BE2C (cell line): ENCODE measurements around the gene DOCK6.

Experiments
- DNase-seq: peaks from one replicate; pipeline ENCODE4 v3.0.0-alpha.2; 2020
- H3K27me3 ChIP-seq: fragments of 250-450 bp; sonication (Bioruptor Pico); 2 replicates; pipeline ENCODE4 v1.5.1; 2020; ENCODE audit warnings: mild to moderate bottlenecking
- H3K36me3 ChIP-seq: fragments of 250-450 bp; sonication (Bioruptor Pico); 2 replicates; pipeline ENCODE4 v1.5.1; 2020; ENCODE audit warnings: mild to moderate bottlenecking
- H3K4me1 ChIP-seq: fragments of 250-450 bp; sonication (Bioruptor Pico); 2 replicates; pipeline ENCODE4 v1.5.1; 2020
- H3K4me3 ChIP-seq: 2 replicates; pipeline ENCODE4 v1.5.1; 2011; ENCODE audit warnings: low read depth, low read length
- H3K9me3 ChIP-seq: fragments of 250-450 bp; sonication (Bioruptor Pico); 2 replicates; pipeline ENCODE4 v1.5.1; 2020
- TF ChIP-seq, protein P1 (sequence below): IDR thresholded peaks from 2 replicates; pipeline ENCODE4 v1.5.1; 2012; ENCODE audit warnings: mild to moderate bottlenecking, low read depth, low read length

DOCK6 gene

DNA sequence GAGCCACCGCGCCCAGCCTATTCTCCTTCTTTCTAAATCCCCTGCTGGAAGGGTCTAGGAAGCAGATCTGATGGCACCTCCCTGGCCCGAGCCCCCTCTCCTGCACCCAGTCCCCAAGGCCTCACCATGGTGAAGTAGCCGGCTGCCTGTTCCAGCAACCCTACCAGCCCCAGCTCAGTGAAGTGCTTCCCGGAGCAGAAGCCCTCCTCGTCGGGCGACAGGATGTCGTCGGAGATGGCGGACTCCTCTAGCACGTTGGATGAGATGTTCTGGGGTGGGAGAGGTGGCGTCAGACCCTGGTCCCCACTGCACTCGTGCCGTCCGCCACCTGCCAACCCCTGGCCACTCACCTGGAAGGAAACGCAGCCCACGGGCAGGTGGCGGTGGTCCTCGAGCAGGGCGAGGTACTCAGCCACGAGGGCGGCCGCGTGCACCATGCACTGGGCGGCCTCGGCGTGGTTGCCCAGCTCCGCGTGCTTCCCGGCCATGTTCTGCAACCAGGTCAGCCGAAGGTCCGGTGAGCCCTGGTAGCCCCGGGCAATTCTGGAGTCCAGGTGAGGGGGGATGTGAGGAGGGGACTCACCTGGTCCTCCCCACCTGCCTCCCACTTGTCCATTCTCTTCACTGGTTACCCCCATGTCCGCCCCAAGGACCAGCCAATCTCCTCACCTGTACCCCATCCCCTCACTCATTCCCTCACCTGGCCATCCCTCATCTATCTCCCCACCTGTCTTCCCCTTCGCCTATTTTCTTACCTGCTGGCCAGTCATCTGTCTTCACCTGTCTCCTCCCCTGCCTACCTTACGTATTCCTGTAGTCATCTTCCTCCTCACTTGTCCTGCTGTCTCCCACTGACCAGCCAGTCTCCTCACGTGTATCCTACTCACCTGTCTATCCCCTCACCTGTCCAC, 53.5 kb downstream of the DOCK6 start:
- H3K4me3 ChIP-seq: no peak overlapping the region
- H3K27me3 ChIP-seq: peaks cover 3% of the 10 kb centered on the region; the same call in 1 of the 2 replicates
- H3K9me3 ChIP-seq: peaks cover 6% of the 10 kb centered on the region; the same call in 1 of the 2 replicates
- TF ChIP-seq, protein P1, sequence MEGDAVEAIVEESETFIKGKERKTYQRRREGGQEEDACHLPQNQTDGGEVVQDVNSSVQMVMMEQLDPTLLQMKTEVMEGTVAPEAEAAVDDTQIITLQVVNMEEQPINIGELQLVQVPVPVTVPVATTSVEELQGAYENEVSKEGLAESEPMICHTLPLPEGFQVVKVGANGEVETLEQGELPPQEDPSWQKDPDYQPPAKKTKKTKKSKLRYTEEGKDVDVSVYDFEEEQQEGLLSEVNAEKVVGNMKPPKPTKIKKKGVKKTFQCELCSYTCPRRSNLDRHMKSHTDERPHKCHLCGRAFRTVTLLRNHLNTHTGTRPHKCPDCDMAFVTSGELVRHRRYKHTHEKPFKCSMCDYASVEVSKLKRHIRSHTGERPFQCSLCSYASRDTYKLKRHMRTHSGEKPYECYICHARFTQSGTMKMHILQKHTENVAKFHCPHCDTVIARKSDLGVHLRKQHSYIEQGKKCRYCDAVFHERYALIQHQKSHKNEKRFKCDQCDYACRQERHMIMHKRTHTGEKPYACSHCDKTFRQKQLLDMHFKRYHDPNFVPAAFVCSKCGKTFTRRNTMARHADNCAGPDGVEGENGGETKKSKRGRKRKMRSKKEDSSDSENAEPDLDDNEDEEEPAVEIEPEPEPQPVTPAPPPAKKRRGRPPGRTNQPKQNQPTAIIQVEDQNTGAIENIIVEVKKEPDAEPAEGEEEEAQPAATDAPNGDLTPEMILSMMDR: no peak
- peak; percentile 56 for DNase-seq
- H3K4me1 ChIP-seq: peaks cover under 1% of the 10 kb centered on the region
- H3K36me3 ChIP-seq: no peaks in the 10 kb centered on the region

DNA sequence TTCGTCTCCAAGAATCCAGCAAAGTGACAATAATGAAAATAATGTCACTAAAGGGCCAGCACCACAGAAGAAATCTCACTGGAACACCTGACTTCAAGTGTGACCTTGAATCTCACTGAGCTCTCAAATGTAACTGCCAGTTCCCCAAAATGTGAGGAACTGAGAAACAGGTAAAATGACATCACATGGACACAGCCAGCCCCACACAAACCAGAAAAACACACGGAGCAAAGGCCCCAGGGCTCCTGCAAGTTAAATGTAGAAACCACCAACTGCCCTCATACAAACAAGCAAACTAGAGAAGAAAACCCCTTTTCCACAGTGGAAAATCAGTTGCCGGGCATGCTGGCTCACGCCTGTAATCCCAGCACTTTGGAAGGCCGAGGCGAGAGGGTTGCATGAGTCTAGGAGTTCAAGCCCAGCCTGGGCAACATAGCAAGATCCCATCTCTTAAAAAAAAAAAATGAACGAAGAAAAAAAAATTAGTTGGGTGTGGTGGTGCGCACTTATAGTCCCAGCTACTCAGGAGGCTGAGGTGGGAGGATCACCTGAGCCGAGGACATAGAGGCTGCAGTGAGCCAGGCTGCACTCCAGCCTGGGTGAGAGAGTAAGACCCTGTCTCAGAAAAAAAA, 56.3 kb downstream of the DOCK6 start:
- H3K4me3 ChIP-seq: no peak overlapping the region
- H3K27me3 ChIP-seq: no peaks in the 10 kb centered on the region
- peaks cover 7% of the 10 kb centered on the region for H3K4me1 ChIP-seq
- TF ChIP-seq, protein P1: no peak
- DNase-seq: no peak
- no peaks in the 10 kb centered on the region for H3K36me3 ChIP-seq
- H3K9me3 ChIP-seq: peaks cover 6% of the 10 kb centered on the region; the same call in 1 of the 2 replicates

DNA sequence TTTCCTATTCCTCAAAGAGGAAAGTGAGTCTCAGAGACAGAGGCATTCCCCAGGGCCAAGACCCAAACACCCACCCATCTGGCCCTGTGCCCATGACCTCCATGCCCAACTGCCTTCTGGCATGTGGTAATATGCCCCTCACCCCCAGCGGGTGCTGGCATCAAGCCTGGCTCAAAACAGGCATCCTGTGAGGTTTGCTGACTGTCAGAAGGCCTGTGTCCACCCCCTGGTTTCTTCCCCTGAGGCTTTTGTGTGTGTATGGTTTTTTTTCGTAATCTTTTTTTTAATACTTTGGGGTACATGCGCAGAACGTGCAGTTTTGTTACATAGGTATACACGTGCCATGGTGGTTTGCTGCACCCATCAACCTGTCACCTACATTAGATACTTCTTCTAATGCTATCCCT, 57.4 kb downstream of the DOCK6 start:
- DNase-seq: no peak
- H3K4me1 ChIP-seq: peaks cover 7% of the 10 kb centered on the region

DNA sequence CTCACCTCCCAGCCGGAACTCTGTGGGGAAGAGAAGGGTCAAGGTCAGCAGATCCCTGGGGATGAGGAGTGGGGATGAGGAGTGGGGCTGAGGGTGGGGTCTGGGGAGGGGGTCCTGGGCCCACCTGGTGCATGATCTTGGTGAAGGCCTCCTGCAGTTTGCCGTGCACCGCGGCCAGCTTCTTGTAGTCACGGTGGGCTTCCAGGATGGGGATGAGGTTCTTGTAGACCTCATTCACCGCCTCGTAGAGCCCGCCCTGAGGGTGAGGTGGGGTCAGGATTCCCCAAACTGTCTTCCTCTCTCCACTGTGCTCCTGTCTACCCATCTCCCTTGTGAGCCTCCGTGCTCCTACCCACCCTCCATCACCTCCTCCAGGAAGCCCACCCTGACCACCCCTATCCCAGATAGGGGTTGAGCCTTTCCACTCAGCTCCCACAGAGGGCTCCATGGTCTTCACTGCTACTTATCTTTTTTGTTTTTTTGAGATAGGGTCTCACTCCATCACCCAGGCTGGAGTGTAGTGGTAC, 58.2 kb downstream of the DOCK6 start:
- peaks cover 7% of the 10 kb centered on the region for H3K4me1 ChIP-seq
- no peaks in the 10 kb centered on the region for H3K27me3 ChIP-seq
- TF ChIP-seq, protein P1: no peak
- no peak for DNase-seq
- H3K9me3 ChIP-seq: no peaks in the 10 kb centered on the region
- H3K36me3 ChIP-seq: no peaks in the 10 kb centered on the region
- no peak overlapping the region for H3K4me3 ChIP-seq

More for the DNA sequence above, 57.4 kb downstream of the DOCK6 start:
- TF ChIP-seq, protein P1: no peak
- no peak overlapping the region for H3K4me3 ChIP-seq
- H3K27me3 ChIP-seq: no peaks in the 10 kb centered on the region
- no peaks in the 10 kb centered on the region for H3K36me3 ChIP-seq
- no peaks in the 10 kb centered on the region for H3K9me3 ChIP-seq

DNA sequence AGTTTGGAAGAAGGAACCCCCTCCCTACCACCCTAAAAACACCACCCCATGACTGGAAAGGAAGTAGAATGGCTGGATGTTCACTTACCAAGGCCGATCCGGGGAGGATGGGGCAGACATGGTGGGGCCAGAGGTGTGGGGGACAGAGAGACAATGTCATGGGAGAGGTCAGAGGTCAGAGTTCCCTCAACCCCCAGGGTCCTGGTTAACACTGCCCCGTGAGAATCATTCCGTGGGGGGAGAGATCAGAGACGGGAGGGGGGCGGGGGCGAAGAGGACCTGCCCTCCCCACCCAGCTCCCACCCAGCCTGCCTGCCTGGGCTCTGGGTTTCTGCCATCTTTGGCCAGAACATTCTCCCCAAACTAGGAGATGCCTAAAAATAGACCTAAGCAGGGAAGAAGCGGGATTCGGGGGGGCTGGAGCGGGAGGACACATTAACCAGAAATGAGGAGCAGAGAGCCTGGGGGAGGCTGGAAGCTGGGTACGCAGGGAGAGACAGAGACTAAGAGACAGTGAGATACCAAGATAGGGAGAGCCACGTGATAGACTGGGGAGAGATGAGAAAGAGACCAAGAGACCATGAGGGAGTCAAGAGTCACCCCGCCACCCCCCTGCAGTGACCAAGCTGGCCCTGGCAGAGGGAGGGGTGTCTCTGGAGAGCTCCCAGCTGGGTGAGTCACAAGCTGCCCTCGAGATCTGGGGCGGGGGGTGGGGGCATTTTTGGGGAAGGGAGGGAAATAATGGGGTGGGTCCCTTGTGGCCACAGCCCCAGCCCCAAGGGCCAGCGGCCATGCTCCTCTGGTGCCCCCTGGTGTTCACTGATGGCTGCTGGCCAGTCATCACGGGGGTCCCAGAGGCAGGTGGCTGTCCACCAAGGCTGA, 58.9 kb downstream of the DOCK6 start:
- TF ChIP-seq, protein P1: peak; percentile 84
- Histone ChIP-seq H3K4me3 (no peak overlapping the region; the same call in 1 of the 2 replicates), H3K4me1 (peaks cover 7% of the 10 kb centered on the region), H3K36me3 (no peaks in the 10 kb centered on the region), H3K9me3 (no peaks in the 10 kb centered on the region), H3K27me3 (no peaks in the 10 kb centered on the region)
- peak; percentile 85 for DNase-seq
